HG02943 (cell line): ENCODE results near the gene NPTX2.
"Not testable (repeated sequence)": the region's sequence is repeated elsewhere in the genome, so short reads cannot be mapped to it uniquely, and the experiment has no call there.

Experiments used
- ATAC-seq: cut with Tn5 transposase; IDR thresholded peaks from one replicate; pipeline ENCODE4 v1.9.1; 2021; ENCODE audit warnings: mild to moderate bottlenecking, low read depth, moderate library complexity; ENCODE audit not compliant: unreplicated experiment

NPTX2 gene, protein sequence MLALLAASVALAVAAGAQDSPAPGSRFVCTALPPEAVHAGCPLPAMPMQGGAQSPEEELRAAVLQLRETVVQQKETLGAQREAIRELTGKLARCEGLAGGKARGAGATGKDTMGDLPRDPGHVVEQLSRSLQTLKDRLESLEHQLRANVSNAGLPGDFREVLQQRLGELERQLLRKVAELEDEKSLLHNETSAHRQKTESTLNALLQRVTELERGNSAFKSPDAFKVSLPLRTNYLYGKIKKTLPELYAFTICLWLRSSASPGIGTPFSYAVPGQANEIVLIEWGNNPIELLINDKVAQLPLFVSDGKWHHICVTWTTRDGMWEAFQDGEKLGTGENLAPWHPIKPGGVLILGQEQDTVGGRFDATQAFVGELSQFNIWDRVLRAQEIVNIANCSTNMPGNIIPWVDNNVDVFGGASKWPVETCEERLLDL

DNA sequence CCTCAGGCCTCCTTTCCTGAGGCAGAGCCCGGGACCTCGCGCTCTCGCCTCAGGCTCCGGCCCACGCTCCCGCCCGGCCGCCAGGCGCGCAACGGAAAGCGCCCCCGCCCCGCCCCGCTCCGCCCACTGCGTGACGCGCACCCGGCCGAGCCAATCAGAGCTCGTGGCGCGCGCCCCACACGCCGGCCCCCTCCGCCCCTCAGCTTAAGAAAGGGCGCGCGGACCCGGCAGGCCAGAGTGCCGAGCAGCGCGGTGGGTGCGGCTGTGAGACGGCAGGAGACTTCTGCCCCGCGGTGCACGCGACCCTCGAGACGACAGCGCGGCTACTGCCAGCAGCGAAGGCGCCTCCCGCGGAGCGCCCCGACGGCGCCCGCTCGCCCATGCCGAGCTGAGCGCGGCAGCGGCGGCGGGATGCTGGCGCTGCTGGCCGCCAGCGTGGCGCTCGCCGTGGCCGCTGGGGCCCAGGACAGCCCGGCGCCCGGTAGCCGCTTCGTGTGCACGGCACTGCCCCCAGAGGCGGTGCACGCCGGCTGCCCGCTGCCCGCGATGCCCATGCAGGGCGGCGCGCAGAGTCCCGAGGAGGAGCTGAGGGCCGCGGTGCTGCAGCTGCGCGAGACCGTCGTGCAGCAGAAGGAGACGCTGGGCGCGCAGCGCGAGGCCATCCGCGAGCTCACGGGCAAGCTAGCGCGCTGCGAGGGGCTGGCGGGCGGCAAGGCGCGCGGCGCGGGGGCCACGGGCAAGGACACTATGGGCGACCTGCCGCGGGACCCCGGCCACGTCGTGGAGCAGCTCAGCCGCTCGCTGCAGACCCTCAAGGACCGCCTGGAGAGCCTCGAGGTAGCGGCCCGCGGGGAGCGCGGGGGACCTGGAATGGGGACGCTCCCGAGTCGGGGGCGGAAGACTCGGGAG lies at the start of gene NPTX2:
TSS of gene NPTX2 (plus strand) at position 235 of the 909 bp plus-strand sequence. CDS start at position 412, 177 bp downstream.
- ATAC-seq, result no peak

DNA sequence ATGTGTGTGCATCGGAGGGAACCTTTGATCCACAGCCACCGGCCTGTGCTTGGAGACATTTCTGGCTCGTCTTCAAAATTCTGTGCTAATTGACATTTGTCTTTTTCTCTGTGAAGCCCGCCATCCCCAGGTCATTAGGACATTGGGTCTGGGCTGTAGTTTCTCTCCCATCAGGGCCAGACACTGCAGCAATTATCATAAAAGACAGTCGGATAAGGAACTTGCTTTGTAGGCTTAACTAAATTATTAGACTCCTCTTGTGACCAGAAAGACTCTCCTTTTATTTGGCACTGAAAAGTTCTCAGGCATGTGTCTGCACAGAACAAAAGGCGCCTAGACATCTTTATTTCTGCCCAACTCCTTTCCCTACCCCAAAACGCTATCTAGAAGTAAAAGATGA lies 49.1 kb upstream of the NPTX2 start:
- no peak for ATAC-seq

DNA sequence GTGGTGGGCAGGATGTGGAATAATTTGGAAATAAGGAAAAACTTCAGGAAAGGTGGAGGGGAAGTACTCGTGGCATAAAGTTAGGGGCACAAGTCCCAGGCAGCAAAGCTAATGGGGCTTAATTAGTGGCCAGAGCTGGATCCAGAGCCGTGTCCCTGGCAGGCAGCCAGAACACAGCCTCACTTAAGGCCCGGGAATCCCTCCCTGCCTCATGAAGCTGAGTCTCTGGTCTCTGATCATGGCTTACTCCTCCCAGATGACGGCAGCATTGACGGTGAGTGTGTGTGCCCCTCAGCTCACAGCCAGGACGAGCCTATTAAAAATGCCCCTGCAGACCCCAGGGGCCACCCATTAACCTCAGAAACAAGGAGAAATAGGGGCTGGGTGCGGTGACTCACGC lies 48.2 kb upstream of the NPTX2 start:
- no peak for ATAC-seq

DNA sequence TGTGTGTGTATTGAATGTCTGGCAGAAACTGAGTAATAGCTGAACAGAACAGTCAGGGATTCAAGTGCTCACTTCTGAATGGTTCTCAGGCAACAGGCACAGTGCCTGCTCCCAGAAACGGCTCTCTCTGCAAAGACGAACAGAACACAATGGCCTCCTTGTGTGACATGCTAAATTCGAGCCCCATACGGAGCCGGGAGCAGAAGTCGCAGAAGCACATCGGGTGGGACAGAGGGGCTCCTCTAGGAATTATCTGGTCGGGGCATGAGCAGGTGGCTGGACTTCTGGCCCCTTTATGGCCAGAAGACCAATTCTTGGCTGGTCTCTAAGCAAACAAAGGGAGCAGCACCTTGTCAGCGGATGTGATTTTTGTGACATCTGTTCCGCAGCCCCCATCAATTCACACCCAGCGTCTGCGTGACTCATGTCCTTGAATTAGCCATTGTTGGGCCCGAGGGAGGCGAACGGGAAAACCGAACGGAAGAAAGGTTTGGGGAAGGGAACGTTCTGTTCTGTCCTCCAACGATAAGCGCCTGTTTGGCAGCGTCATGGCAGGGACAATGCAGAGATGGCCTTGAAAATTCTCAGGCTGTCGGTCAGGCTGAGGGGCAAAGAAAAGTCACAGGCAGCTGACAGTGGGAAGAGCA lies 47.3 kb upstream of the NPTX2 start:
- no peak for ATAC-seq

DNA sequence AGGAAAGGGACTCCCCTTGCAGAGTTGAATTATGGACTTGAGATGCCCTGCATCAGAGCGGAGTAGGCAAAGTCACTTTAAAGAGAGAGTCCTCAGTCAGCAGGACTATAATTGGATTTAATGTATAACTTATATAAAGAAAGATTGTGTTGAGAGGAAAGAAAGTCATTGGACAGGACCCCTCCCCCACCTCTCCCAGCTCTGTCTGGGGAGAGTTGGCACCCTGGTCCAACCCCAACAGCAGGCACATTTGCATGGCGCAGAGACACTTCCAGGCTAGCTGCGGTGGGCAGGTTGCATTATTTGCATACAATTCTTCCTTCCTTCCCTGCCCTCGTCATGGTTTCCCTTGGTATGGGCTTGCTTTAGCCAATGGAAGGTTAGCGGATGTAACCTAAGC lies 46.1 kb upstream of the NPTX2 start:
- ATAC-seq, result no peak

DNA sequence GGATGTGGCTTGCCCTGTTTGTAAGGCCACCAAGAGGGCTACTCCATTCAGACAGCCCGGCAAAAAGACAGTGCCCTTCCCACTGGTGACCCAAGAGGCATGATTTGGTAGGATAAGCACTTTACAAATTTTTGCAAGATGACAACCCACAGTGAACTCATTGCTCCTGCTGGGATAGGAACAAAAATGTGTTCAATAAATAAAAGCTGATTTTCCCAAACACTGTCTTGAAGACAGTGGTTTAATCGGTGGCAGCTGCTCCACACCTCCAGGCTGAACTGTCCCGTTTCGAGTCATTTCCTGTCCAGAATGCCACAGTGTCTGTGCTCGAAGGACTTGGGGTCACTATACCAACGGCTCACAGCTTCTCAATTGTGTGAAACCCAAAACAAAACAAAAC lies 45.1 kb upstream of the NPTX2 start:
- ATAC-seq, result no peak

DNA sequence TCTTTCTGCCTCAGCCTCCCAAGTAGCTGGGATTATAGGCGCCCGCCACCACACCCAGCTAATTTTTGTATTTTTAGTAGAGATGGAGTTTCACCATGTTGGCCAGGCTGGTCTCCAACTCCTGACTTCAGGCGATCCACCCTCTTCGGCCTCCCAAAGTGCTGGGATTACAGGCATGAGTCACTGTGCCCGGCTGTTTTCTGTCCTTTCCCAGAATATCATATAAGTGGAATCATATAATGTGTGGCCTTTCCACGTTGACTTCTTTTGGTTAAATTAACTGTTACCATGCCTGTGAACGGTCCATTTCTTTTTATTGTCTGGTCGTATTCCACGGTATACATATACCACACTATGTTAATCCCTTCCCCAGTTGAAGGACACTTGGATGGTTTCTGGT lies 44.4 kb upstream of the NPTX2 start:
- not testable (repeated sequence) for ATAC-seq

DNA sequence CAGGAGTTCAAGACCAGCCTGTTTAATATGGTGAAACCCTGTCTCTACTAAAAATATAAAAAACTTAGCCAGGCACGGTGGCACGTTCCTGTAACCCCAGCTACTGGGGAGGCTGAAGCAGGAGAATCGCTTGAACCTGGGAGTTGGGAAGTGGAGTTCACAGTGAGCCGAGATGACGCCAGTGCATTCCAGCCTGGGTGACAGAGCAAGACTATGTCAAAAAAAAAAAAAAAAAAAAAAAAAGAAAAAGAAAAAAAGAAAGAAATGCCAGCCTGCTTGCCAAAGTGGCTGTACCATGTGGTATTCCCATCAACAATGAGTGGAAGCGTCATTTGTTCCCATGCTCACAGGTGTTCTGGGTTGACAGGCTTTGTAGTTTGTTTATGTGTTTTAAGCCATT lies 43.3 kb upstream of the NPTX2 start:
- ATAC-seq, result no peak

DNA sequence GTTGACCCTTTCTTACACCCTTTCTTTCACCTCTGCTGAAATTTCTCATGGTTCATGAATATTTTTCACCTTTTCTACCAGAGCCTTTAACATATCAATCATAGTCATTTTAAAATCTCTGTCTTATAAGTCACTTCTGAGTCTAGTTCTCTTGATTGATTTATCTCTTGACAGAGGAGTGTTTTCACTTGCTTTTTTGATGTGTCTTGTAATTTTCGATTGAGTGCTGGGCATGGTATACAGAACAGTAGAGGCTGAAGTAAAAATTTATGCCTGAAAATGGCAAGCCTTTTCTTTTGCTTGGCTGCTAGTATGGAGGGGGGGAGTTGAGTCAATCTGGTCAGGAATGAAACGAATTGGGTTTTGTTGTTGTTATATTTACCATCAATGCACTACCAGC lies 41.2 kb upstream of the NPTX2 start:
- ATAC-seq, result no peak

DNA sequence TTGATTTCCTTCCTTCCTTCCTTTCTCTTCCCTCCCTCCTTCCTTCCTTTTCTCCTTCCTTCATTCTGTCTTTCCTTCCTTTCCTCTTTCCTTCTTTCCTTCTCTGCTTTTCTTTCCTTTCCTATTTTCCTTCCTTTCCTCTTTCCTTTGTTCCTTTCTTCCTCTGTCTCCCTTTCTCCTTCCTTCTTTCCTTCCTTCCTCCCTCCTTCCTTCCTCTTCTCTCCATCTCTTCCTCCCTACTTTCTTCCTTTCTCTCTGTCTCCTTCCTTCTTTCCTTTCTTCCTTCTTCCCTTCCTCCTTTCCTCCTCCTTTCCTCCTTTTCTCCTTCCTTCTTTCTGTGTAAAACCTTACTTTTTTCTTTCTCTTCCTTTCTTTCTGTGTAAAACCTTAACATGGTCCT lies 32.3 kb upstream of the NPTX2 start:
- ATAC-seq, result no peak

DNA sequence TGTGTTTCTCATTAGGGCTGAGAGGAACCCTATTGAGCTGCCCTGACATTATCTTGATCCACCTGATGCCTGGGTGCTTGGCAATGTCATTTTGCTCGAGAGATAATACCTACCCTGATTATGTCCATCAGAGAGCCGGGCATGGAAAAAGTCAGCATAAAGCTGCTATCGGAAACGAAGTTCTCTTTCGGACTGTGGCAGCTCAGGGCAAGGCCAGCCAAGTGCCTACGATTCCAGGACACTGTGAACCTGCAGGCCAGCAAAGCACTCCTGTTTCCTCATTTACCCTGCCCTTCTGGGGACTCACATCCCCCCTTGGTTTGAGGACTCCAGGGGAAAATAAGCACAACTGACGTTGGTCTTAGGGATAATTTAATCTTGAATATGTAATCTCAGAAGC lies 25.2 kb upstream of the NPTX2 start:
- no peak for ATAC-seq

DNA sequence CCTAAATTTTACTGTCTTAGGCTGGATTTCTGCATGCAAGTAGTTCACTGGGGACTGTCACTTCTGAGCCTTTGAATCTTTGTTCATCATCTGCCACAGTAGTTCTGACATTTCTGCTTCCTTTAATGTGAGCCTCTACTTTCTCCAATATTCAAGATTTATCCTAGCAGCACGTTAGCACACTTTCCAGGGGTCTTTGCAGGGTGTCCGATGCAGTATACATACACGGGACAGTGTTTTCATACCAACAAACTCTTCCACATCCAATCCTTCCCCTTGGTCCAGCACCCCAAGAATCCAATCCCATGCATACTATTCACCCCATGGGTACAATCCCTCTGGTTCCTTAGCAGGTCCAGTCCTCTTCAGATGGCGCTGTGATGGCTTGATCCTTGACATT lies 22.7 kb upstream of the NPTX2 start:
- no peak for ATAC-seq

DNA sequence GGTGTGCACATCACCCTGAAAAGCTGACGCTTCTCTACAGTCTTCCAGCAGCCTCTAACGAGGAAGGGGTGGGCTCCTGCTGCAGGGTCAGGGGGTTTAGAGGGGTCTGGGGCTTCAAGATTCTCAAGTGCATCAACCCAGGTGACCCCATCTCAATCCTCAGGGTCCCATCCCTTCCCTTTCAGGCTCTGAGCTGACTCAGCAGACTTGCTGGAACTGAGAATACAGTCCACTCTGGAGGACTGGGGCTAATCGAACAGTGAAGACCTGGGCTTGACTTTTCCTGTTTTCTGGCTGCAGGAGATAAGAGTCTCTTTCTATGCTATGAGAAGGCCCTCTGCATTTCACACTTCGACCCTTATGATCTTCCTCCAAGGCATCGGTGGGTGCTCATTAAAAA lies 22.3 kb upstream of the NPTX2 start:
- no peak for ATAC-seq

DNA sequence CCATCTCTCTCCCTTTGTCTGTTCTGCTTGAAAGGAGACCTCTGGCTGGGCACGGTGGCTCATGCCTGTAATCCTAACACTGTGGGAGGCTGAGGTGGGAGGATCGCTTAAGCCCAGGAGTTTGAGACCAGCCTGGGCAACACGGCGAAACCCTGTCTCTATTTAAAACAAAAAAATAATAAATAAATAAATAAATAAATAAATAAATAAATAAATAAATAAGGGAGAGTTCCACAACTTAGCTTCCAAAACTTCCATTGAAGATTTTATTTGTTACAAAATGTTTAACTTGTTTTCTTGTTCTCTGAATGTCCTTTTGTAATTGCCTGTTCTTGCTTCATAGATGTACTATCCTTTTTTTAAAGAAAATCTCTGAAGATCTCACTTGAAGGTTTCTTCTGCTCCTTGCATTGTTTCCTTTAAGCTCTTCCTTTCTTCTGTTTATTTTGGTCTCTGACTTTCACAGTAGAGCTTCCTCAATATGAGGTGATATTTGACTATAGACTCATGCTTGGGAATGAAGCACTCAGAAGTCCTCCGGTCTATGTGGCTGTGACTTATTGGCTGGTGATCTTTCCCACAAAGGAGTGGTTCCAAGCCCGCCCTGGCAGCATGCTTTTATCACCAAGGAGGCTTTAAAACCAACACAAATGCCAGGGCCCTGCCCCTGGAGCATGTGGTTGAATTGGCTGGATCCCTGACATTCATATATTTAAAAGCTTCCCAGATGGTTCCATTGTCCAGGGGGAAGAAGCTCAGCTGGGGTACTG lies 18.1 kb upstream of the NPTX2 start:
- no peak for ATAC-seq

DNA sequence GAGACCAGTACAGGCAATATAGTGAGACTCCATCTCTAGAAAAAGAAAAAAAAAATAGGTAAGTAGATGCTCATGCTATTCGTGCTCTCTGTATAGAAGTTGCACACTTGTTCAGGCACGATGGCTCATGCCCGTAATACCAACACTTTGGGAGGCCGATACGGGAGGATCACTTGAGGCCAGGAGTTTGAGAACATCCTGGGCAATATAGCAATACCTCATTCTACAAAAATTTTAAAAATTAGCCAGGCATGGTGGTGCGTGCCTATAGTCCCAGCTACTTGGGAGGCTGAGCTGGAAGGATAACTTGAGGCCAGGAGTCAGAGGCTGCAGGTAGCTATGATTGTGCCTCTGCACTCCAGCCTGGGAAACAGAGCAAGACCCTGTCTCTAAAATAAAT lies 17.2 kb upstream of the NPTX2 start:
- no peak for ATAC-seq

DNA sequence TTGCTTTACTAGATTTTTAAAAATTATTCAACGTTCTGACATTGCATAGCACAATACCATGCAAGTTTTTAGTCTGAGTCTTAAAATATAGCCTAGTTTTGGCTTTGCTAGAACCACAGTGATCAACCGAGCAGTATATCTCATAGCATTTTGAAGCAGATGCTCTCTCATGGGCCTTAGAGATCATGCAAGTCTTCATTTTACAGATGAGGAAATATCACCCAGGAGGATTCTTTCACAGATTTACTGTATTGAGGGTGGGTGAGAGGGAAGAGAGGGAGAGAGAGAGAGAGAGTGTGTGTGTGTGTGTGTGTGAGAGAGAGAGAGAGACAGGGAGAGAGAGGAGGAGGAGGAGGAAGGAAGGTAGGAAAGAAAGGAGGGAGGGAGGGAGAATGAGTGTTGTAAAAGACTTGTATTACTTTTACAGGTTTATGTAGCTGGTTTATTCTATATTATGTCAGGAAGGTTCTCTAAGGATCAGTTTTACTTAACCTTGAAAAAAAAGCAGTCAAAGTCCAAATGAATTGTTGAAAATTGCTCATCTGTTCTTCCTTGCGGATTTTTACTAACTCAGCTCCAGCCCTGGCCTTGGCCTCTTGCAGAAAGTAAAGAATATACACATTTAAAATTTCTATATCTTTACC lies 14.2 kb upstream of the NPTX2 start:
- ATAC-seq, result no peak

DNA sequence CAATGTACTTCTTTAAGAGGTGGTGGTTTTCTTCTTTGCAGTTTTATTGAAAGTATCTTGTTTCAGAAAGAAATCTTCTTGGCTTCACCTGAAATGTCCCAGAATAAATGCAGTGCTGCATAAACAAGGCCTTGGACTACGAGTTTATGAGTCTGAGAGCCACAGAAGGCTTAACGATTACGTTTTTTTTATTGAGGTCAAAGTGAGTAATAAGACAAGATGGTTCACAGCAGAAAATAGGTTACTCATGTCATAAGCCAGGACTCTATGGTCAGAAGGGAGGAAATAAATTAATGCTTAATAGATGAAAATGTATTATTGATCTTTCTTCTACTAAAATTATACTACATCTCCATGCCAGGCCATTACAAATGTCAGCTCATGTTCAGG lies 13.7 kb upstream of the NPTX2 start:
- no peak for ATAC-seq

DNA sequence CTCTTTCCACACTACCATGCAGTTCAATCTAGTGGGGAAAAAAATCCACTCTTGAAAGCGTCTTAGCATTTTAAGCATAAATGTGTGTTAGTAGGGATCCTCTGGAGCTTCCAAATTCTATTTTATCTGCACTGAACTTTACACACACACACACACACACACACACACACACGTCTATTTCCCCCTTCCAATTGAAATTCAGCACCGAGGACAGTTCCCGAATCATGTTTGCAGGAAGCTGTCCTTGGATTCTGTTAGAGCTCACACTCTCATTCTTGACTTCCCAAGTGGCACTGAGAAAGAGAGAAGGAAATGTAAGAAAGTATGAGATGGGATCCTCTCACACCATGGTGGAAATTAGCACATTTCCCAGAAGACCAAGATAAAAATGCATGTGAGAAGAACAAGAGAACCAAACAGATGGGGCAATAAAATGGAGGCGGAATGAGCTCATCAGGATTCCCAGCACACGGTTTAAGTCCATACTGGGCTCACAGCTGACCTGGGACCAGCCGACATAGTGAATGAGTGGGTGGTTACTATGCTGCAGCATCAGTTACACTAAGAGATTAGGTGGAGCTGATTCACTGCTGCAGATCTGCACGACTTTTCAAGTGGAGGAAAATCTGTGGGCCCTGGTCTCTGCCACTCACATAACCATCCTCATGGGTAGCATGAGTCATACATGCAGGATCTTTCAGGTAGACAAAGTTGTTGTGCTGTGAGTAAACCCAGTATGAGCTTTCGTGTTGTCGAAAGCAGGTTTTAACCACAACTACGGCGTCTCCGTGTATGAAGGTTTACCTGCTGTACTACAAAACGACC lies 3.3 kb upstream of the NPTX2 start:
- no peak for ATAC-seq

DNA sequence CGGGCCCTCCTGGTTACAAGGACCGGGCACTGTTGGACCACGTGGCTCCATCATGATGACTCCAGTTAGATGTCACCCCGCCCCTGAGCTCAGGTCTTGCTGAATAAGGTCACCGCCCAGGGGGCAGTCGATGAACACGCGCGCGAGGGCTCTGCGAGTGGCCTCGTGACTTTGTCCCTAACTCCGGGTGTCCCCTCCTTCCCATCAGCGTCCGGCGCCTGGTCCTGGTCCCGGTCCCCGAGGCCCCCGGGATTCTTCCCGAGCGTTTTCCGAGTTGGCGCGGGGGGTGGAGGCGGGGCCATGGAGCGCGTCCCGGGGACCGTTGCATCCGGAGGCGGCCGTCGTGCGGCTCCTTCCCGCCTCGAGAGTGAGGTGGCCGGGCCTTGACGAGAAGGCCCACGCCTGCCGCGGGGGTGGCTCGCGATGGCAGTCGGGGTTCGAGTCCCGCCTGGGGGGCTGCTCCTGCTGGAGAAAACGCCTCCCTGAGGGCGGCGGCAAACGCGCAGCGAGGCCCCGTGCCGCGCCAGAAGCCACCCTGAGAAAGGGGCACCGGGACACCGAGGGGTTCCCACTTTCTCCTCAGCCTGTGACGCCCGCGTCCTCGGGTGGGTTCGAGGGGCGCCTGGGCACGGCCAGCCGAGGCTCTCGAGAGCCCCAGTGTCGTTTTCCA lies 569 bp upstream of the NPTX2 start:
- ATAC-seq, result no peak
